ENCODE results near the gene ZNF383.
"Not testable (repeated sequence)": the region's sequence is repeated elsewhere in the genome, so short reads cannot be mapped to it uniquely, and the experiment has no call there.

Gene ZNF383

DNA sequence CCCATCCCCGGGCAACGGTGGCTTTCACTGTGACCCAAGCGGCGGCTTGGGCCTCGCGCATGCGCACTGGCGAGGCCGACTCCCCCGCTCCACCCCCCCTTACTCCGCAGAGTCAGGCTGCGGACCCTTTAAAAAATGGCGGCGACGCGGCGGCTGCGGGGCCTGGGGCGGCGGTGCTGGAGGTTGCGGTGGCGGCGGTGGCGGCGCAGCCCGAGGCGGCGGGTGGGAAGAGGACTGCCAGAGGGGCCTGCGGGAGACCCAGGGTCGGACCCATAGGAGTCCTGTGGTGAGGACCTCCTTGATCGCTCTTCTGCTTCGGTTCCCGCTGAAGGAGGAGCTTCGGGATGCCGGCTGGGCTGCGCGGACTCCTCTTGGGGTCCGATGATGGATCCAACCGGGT, 76.2 kb downstream of the ZNF383 start:
- not testable (repeated sequence) for FAIRE-seq

Data from colon (tissue), 2 donors.